Forelimb muscle (tissue), 1 donor: ENCODE results near the gene RIC1. TPM values are rescaled to one million over a fixed set of nuclear protein-coding genes. Genes with fewer than 3 reads are reported as not detected.
A peak's percentile ranks its signal among the peaks of the same experiment; 100 is the strongest.
"Not testable (repeated sequence)": the region's sequence is repeated elsewhere in the genome, so short reads cannot be mapped to it uniquely, and the experiment has no call there.

ENCODE experiments used
- DNase-seq: peaks from one replicate; pipeline ENCODE4 v3.0.0-alpha.2; 2013; ENCODE audit warnings: low read depth
- polyA plus RNA-seq: library from polyadenylated mRNA; unstranded; fragments of 120-200 nt; gene quantifications from one replicate; pipeline ENCODE4 v1.2.1, GENCODE V29; 2013; ENCODE audit not compliant: insufficient read length

The RIC1 gene, protein sequence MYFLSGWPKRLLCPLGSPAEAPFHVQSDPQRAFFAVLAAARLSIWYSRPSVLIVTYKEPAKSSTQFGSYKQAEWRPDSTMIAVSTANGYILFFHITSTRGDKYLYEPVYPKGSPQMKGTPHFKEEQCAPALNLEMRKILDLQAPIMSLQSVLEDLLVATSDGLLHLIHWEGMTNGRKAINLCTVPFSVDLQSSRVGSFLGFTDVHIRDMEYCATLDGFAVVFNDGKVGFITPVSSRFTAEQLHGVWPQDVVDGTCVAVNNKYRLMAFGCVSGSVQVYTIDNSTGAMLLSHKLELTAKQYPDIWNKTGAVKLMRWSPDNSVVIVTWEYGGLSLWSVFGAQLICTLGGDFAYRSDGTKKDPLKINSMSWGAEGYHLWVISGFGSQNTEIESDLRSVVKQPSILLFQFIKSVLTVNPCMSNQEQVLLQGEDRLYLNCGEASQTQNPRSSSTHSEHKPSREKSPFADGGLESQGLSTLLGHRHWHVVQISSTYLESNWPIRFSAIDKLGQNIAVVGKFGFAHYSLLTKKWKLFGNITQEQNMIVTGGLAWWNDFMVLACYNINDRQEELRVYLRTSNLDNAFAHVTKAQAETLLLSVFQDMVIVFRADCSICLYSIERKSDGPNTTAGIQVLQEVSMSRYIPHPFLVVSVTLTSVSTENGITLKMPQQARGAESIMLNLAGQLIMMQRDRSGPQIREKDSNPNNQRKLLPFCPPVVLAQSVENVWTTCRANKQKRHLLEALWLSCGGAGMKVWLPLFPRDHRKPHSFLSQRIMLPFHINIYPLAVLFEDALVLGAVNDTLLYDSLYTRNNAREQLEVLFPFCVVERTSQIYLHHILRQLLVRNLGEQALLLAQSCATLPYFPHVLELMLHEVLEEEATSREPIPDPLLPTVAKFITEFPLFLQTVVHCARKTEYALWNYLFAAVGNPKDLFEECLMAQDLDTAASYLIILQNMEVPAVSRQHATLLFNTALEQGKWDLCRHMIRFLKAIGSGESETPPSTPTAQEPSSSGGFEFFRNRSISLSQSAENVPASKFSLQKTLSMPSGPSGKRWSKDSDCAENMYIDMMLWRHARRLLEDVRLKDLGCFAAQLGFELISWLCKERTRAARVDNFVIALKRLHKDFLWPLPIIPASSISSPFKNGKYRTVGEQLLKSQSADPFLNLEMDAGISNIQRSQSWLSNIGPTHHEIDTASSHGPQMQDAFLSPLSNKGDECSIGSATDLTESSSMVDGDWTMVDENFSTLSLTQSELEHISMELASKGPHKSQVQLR (N-terminal part only)
- 18.1 TPM for polyA plus RNA-seq

GRCh38 chr9:5628530-5629311 is at the start of gene RIC1:
Gene RIC1, plus strand, starts transcription at chr9:5629107. Its CDS starts 203 bp downstream, at chr9:5629310.
- peak; percentile 78 for DNase-seq

GRCh38 chr9:5579881-5580280 is 49.0 kb upstream of the RIC1 start:
- no peak for DNase-seq

GRCh38 chr9:5580650-5581049 is 48.3 kb upstream of the RIC1 start:
- DNase-seq: no peak

DNA sequence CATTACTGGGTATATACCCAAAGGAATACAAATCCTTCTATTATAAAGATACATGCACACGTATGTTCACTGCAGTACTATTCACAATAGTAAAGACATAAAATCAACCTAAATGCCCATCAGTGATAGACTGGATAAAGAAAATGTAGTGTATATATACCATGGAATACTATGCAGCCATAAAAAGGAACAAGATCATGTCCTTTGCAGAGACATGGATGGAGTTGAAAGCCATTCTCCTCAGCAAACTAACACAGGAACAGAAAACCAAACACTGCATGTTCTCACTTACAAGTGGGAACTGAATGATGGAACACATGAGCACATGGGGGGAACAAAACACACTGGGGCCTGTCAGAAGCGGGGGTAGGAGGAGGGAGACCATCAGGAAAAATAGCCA is 47.2 kb upstream of the RIC1 start:
- not testable (repeated sequence) for DNase-seq

- DNase-seq: no peak
Measured at GRCh38 chr9:5582835-5583195, 46.1 kb upstream of the RIC1 start.

DNA sequence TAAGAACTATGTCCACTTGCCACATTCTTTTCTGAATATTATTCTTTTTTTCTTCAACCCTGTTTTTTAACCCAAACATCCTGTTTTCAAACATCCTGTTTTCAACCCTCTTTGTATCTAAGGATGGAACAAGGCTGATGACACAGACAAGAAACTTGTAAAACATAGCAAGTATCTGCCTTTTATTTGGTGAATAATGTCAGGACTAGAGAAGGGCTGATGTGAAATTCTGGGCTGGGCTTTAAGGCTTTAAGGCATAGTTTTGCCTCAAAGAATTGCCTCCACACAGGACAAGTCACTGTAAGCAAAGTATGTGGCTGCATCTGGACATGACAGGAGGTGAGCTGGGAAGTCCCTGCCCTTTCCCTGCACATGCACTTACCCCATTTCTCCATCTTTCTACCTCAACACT is 42.5 kb upstream of the RIC1 start:
- no peak for DNase-seq

- no peak for DNase-seq
Measured at GRCh38 chr9:5587024-5587423, 41.9 kb upstream of the RIC1 start.

GRCh38 chr9:5592231-5592630 is 36.7 kb upstream of the RIC1 start:
- no peak for DNase-seq

- DNase-seq: no peak
Measured at GRCh38 chr9:5592904-5593303, 36.0 kb upstream of the RIC1 start.

- no peak for DNase-seq
Measured at GRCh38 chr9:5593904-5594303, 35.0 kb upstream of the RIC1 start.

- no peak for DNase-seq
Measured at GRCh38 chr9:5596173-5596572, 32.7 kb upstream of the RIC1 start.

GRCh38 chr9:5608298-5609225 is 20.3 kb upstream of the RIC1 start:
- DNase-seq: no peak

- no peak for DNase-seq
Measured at GRCh38 chr9:5609226-5609596, 19.7 kb upstream of the RIC1 start.

GRCh38 chr9:5610491-5610890 is 18.4 kb upstream of the RIC1 start:
- DNase-seq: no peak

DNA sequence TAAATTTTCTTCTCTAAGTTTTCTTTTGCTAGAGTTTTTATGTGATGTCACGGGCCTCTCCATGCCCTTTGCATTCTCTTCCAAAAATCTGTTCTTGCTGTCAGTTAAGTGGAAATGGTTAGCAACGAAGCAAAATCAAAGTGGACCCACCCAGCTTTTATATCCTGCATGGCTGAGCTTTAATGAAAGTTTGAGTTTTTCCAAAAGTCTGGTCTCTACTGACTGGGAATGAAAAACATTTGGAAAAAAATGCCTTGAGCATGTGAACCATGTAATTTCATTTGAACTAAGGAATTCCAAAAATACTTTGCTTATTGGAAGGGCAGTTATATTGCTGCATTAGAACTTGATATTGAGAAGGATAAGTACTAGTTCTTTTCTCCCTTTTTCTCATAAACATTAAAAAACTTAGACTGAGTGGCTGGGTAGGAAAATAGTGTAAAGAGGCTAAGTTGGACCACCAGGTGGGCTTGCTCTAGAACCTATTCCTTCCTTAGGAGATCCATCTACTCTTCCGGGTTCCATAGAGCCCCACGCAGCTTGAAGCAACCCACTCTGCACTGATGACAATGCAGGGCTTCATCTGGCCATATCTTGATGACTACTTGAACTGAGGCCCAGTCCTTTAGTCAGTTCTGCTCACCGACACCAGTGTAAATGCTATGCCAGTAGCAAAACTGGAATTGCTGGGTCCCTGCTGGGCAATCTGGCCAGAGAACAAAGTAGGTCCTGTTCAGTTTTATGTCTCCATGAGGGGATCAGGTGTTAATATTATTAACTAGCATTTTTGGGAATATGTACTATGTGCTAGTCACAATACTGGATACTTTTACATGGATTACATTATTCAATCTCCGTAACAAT is 17.4 kb upstream of the RIC1 start:
- no peak for DNase-seq

DNA sequence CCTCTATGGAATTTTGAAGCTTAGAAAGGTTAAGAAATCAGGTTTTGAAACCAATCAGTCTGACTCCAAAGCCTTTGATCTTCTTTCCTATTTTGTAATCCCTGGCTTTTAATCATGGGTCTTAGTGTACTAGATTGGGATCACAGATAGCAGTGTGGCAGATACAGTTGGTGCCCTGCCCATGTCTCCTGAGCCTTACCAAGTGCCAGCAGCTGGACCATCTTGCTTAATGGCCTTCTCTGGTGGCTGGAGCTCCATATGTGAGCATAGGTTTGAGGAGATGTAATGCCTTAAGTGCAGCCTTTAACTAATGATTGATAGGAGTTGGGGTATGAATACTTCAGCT is 16.7 kb upstream of the RIC1 start:
- no peak for DNase-seq

DNA sequence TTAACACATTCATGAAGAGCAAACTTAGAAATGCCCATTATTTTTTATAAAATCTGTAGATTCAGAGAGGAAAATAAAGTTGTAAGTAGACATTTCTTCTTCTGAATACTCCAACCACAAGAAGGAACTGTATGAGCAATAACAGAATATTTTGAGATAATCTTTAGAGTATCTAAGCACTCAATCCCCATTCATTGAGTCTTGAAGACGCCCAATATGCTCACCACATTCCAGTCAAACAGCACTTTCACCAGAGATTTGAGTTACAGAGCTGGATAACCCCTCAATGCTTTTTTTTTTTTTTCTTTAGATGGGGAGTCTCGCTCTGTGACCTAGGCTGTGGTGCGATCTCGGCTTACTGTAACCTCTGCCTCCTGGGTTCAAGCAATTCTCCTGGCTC is 14.7 kb upstream of the RIC1 start:
- DNase-seq: no peak

DNA sequence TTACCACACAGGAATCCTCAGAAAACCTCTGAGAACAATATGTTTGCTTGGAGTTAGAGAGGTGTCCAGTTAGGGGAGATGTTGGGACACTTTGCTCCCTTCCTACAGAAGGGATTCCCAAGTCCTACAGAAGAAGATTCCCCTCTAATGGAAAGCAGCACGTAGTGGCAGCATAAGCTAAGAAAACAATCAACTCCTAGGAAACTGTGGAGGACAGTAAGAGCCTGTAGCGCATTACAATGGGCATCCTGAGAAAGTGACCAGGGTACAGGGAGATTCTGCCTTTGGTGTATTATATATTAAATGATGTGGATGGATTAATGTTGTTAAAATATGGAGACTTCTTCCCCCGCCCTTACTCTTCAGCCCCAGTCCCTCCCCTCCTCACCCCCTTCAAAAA is 13.9 kb upstream of the RIC1 start:
- DNase-seq: no peak

DNA sequence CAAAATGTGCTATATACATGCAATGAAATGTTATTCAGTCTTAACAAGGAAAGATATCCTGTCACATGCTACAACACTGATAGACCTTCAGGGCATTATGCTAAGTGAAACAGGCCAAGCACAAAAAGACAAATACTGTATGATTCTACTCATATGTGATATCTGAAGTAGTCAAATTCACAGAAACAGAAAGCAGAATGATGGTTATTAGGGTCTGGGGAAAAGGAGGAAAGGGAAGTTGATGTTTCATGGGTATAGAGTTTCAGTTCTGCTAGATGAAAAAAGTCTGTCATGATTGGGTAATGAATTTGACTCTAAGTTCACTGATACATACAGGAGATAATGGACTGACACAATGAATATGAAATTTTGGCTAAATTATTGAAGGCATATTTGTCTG is 11.2 kb upstream of the RIC1 start:
- no peak for DNase-seq
